GM21390 (cell line): ENCODE measurements around the gene TRMU.
"Not testable (repeated sequence)": the region's sequence is repeated elsewhere in the genome, so short reads cannot be mapped to it uniquely, and the experiment has no call there.

Experiments
- ATAC-seq: cut with Tn5 transposase; IDR thresholded peaks from one replicate; pipeline ENCODE4 v1.9.1; 2021; ENCODE audit not compliant: unreplicated experiment

TRMU gene

DNA sequence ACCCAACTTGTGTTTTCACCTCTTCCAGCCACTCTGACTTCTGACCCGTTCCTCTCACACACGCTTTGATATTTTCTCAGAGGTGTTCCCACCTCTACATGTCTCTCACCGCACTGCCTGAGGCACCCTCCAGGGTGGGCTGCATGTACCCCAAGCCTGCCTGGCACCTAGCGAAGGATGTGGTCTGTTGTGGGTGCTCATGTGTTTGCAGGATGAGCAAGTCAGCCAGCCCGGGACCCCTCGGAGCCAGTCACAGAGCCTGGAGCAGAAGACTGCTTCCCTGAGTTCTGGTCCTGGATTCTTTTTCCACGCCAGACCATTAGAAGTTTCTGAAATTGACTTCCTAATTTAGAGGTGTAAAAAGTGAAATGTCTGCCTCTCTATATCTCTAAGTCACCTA lies 35.0 kb upstream of the TRMU start:
- ATAC-seq = no peak

DNA sequence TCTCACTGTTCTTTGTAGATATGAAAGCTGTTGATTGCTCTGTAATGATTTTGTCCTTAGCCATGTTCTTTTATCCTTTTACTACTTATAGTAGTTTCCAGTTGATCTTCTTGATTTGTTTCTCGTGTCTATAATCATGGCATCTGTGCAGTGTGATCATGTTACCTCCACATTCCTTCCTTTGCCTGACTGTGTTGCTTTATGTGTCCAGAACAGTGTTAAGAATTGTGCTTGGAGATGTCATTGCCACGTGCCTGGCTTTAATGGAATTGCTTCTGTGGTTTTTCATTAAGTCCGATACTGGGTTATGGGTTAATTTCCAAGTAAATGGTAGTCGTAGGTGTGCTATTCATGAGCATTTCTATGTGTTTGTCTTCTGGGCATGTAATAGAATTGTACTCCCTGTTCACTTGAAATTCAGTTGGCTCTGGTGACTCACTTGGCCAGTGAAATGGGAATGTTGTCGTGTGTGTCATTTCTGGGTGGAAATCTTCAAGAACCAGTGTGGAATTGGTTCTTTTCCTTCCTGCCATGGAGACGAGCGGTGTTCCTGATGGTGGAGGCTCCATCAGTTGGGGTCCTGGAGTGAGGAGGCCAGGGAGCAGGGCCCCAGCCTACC lies 32.1 kb upstream of the TRMU start:
- ATAC-seq = no peak

- no peak for ATAC-seq
Measured at GRCh38 chr22:46308283-46308988, 27.1 kb upstream of the TRMU start.

DNA sequence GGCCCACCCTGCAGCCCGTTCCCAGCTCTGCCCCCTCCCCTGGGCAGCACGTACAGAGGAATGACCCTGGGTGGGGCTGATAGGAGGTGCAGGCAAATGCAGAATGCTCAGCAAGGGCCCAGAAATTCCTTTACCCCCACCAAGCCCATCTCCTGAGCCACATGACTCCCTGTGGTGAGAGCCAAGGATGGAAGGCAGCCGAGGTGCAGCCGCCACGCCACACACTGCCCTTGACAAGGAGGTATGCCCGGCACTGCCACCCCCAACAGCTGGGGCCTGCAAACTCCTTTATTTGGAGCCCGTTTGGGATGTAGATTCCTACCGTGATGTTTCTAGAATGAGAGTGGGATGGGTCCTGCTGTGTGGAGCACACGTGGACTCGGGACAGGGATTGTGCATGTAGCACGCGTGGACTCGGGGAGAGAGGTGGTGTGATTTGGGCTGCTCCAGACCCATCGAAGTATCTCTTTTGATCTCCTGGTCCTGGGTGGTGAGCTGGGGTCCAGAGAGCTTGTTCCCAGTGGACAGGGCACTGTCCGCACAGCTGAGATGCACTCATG lies 25.9 kb upstream of the TRMU start:
- no peak for ATAC-seq

GRCh38 chr22:46312056-46312455 lies 23.5 kb upstream of the TRMU start:
- ATAC-seq = no peak

DNA sequence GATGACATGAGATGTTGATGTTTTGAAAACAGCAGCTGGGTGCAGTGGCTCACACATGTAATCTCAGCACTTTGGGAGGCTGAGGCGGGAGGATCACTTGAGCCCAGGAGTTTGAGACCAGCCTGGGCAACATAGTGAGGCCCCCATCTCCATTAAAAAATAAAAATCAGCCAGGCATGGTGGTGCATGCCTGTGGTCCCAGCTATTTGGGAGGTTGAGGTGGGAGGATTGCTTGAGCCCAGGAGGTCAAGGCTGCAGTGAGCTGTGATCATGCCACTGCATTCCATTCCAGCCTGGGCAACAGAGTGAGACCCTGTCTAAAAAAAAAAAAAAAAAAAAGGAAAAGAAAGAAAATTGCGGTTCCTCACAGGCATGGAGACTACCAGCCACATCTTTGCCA lies 22.7 kb upstream of the TRMU start:
- not testable (repeated sequence) for ATAC-seq

DNA sequence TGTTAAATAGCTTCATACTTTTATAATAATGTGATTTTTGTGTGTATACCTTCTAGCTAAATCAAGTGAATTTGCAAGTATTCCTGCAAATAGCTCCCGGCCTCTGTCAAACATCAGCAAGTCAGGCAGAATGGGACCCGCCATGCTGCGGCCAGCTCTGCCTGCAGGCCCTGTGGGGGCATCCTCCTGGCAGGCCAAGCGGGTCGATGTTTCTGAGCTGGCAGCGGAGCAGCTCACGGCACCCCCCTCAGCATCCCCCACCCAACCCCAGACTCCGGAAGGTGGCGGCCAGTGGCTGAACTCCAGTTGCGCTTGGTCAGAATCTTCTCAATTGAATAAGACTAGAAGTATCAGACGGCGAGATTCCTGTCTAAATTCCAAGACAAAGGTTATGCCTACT lies 19.5 kb upstream of the TRMU start:
- no peak for ATAC-seq

DNA sequence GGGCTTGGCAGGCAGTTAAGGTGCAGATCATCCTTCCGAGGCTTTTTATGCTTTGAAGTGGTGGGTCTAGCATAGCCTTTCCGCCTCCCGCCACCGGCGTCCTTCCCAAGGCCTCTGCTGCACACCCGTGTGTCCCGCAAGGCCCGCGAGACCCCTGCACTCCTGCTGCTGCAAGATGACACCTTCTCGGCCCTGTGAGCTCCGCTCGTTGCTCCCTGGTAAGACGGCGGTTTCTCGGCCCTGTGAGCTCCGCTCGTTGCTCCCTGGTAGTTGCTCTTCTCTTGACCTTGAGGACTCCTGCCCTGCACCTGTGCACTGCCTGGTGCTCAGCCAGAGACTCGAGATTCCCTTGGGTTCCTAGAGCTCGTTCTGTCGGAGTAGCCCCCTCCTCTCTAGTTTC lies 17.9 kb upstream of the TRMU start:
- no peak for ATAC-seq

DNA sequence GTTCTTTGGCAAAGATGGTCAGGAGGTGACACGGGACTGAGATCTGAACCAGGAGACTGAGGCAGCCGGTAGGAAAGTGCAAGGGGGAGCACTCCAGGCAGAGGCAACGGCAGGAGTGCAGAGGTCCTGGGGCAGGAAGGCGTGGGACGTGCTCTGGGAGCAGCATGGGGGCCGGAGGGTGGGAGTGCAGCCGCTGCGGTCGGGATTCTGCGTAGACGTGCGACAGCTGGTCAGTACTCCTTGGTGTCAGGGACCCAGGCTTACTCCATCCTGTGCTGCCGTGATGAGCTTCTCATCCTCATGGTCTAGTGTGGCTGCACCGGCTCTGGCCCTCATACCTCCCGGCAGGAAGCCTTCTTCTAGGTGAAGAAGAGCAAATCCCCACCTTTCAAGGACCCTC lies 16.9 kb upstream of the TRMU start:
- ATAC-seq = no peak

DNA sequence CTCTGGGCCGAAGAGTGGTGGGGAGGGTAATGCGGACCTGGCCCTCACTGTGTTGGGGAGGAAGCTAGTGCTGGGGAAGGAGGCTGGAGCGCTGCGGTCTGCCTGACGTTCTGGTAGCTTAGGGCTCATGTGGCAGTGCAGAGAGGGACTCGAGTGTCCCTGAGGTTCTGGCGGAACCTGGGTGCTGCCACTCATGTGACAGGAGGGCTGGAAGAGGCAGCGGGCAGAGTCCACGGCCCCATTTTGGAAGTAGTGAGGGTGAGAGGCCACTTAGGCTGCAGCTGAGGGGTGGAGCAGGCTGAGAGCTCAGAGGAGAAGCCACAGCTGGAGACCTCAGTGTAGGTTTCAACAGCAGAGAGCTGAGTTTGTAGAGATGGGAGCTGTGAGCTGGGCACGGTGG lies 16.2 kb upstream of the TRMU start:
- no peak for ATAC-seq

- no peak for ATAC-seq
Measured at GRCh38 chr22:46320166-46320710, 15.3 kb upstream of the TRMU start.

- no peak for ATAC-seq
Measured at GRCh38 chr22:46320716-46321386, 14.7 kb upstream of the TRMU start.

GRCh38 chr22:46322711-46323110 lies 12.8 kb upstream of the TRMU start:
- ATAC-seq = no peak

- no peak for ATAC-seq
Measured at GRCh38 chr22:46323162-46323561, 12.4 kb upstream of the TRMU start.

DNA sequence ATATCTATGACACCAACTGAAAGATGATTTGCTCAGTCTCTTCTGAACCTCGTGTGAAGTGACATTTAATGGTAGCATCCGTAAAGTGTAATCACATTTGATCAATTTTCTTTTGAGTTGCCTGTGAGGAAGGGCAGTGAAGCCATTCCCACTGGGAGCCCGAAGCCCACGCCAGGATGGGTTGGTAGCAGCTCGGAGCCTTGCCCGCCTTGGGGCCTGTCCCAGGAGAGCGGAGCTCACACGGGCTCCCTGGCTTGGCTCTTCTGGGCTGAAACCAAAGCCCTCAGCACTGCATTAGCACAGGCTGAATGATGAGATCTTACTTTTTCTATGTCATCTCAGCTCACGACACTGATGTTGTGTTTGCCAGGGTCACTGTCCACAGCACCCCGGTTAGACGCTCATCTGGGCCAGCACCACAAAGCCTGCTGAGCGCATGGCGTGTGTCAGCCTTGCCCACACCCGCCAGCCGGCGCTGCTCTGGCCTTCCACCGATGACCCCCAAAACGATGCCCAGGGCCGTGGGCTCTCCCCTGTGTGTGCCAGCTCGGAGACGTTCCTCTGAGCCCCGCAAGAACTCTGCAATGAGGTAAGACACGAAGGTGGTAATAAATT lies 9.3 kb upstream of the TRMU start:
- ATAC-seq = no peak

- ATAC-seq = no peak
Measured at GRCh38 chr22:46327691-46328465, 7.6 kb upstream of the TRMU start.

GRCh38 chr22:46328797-46329196 lies 6.7 kb upstream of the TRMU start:
- ATAC-seq = no peak

DNA sequence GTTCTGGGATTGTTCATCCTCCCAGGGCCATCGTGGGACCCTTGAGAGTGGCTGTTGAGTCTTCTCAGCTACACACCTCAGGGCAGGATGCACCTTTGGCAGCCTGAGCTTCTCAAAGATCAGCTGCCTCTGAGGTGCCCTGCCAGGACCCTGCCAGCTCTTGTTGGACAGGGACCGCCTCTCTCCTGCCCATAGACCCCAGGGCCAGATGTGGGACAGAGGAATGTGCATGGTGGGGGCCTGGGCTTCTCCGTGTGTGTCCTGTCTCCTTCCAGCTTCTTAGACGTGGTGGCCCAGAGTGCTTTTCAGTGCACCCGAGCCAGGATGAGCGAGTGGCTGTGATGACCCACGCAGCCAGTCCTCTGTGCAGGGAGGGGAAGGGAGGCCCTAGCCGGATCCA lies 5.9 kb upstream of the TRMU start:
- ATAC-seq = no peak

GRCh38 chr22:46330426-46330825 lies 5.1 kb upstream of the TRMU start:
- no peak for ATAC-seq

- ATAC-seq = no peak
Measured at GRCh38 chr22:46331496-46331895, 4.0 kb upstream of the TRMU start.
